ENCODE results near the gene PARD6G. TPM values are rescaled to one million over a fixed set of nuclear protein-coding genes. Genes with fewer than 3 reads are reported as not detected.
A peak's percentile ranks its signal among the peaks of the same experiment; 100 is the strongest.

Gene PARD6G
- total and polyA plus RNA-seq, 10 of the 15 experiments (the other 5 are each of a cell fraction or from before 2014, with no cell fraction given), result 0.20 to 2.0 (median 0.60) TPM

GRCh38 chr18:80218341-80219227 lies 28.7 kb downstream of the PARD6G start (continued):
- TF ChIP-seq CBX5 (IDR thresholded peaks at IDR 0.05; ENCODE audit: low read depth) (no peak), CHD2 (IDR thresholded peaks at IDR 0.05; ENCODE audit: borderline replicate concordance, low read depth, low read length) (no peak), RBBP5 (conservative IDR thresholded peaks at IDR 0.05) (no peak)

DNA sequence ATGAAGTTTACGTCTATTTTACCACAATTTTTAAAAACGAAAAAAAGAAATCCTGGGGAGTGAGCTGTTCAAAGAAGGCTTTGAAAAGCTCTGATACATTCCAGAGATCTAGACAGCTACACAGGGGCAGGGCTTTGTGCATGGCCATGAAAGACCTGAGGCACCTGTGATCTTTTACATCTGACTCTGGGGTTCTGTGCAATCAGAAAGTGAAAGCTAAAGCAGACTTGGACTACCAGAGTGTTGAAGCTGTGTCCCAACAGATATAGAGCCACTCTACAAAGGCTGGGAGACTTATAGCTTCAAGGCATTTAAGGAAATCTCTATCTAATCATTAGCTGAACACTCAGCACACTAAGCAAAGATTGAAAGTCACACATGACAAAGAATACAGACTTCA lies 34.1 kb downstream of the PARD6G start:
- CTCF ChIA-PET, result interaction anchor here (0.9 to 5.0 kb wide), 8 partner anchors 9 to 44 kb away, joined by 3 to 21 read pairs (median 4); no protein-coding TSS in a partner anchor

More for the DNA sequence above, 34.1 kb downstream of the PARD6G start:
- Histone ChIP-seq H3K36me3 (ENCODE audit: control insufficient read depth in 2 of 2, insufficient read depth in 2 of 2, low read length in 1 of 2) (no peaks in the 10 kb centered on the region), H3K4me1 (ENCODE audit: control insufficient read depth, insufficient read depth, low read length) (peaks cover 13% of the 10 kb centered on the region; the same call in 1 of the 2 replicates), H3K27me3 (replicated peaks in 1 of 2; ENCODE audit: control insufficient read depth in 2 of 2, insufficient read depth in 2 of 2, low read length in 1 of 2) (no peaks in the 10 kb centered on the region), H3K9me3 (replicated peaks; ENCODE audit: control insufficient read depth, insufficient read depth, low read length) (no peaks in the 10 kb centered on the region; the same call in 2 of the 3 replicates), H4K20me1 (ENCODE audit: control insufficient read depth, insufficient read depth) (no peaks in the 10 kb centered on the region), H2AFZ (ENCODE audit: control insufficient read depth, low read depth, low read length) (peak overlapping the region; percentile 46; the same call in 1 of the 2 replicates), H3K4me2 (ENCODE audit: control insufficient read depth, insufficient read depth) (peak overlapping the region; percentile 67), H3K4me3 (no peak overlapping the region), H3K79me2 (ENCODE audit: control insufficient read depth, insufficient read depth, low read length) (no peaks in the 10 kb centered on the region), H3K9ac (ENCODE audit: control insufficient read depth, insufficient read depth, low read length) (no peak overlapping the region), H3K27ac (ENCODE audit: control insufficient read depth, insufficient read depth) (no peak overlapping the region)
- TF ChIP-seq YBX1 (IDR thresholded peaks at IDR 0.05) (no peak), SMC3 (IDR thresholded peaks at IDR 0.05; ENCODE audit: borderline replicate concordance, low read length) (no peak), ZBED1 (IDR thresholded peaks at IDR 0.05; ENCODE audit: borderline replicate concordance) (no peak), JUND (IDR thresholded peaks at IDR 0.05; ENCODE audit: low read depth, low read length) (no peak), HDAC6 (IDR thresholded peaks at IDR 0.05; ENCODE audit: unreplicated experiment) (no peak), ZBTB40 (IDR thresholded peaks at IDR 0.05; ENCODE audit: borderline replicate concordance) (no peak), TCF12 (IDR thresholded peaks at IDR 0.05; ENCODE audit: low read depth, low read length) (no peak), RFX5 (IDR thresholded peaks at IDR 0.05; ENCODE audit: low read depth, low read length) (no peak), SIX5 (IDR thresholded peaks at IDR 0.05; ENCODE audit: low read depth, low read length, severe bottlenecking) (no peak), NFYA (IDR thresholded peaks at IDR 0.05; ENCODE audit: borderline replicate concordance, low read depth, low read length) (no peak), LARP7 (IDR thresholded peaks at IDR 0.05) (no peak), CEBPB (IDR thresholded peaks at IDR 0.05; ENCODE audit: borderline replicate concordance in 1 of 2, low read depth in 2 of 2, low read length in 2 of 2) (no peak), CBX3 (IDR thresholded peaks at IDR 0.05; ENCODE audit: borderline replicate concordance, low read depth) (no peak)
- TF ChIP-seq, protein P1, sequence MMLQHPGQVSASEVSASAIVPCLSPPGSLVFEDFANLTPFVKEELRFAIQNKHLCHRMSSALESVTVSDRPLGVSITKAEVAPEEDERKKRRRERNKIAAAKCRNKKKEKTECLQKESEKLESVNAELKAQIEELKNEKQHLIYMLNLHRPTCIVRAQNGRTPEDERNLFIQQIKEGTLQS (IDR thresholded peaks at IDR 0.05; ENCODE audit: borderline replicate concordance, extremely low read depth, low read depth, low read length), result no peak
- BruUV-seq (replicated peaks), result no TSS peak
- DNase-seq (ENCODE audit: low read depth, low spot score), result no peak
- ChIA-PET SMC1A (ENCODE audit: uncharacterized antibody, unreplicated experiment) (interaction anchor here (0.6 to 1.8 kb wide), 13 partner anchors 10 to 250 kb away, joined by 3 to 13 read pairs (median 4); partner anchors contain the start of gene PARD6G), POLR2A (interaction anchor here (0.5 to 1.1 kb wide), 2 partner anchors 10 to 34 kb away, joined by 6 to 10 read pairs; no protein-coding TSS in a partner anchor), RAD21 (ENCODE audit: unreplicated experiment) (interaction anchor here (0.7 to 1.6 kb wide), 5 partner anchors 10 to 30 kb away, joined by 3 to 6 read pairs (median 4); no protein-coding TSS in a partner anchor)
- 8% methylated on average over 2 of the region's 2 CpGs for WGBS (ENCODE audit: insufficient coverage, insufficient replicate concordance, low lambda C conversion rate, missing lambda C conversion rate)
- in situ Hi-C loops (cut with MboI) (no loop called here), intact Hi-C loops (cut with micrococcal nuclease; ENCODE audit: unreplicated experiment) (no loop called here)
- ATAC-seq, result peak; percentile 83
- FAIRE-seq, result no peak

Measured in GM12878 (cell line).